Activated CD8-positive, alpha-beta T cell treated with anti-CD3 and anti-CD28 coated beads for 36 hours (primary cell): ENCODE measurements around the gene NEURL1. TPM values are rescaled to one million over a fixed set of nuclear protein-coding genes. Genes with fewer than 3 reads are reported as not detected.

Source experiments
- ATAC-seq: fragments of 200-7000 bp; cut with Tn5 transposase; one replicate; pipeline ENCODE4 v1.10.0; 2021; ENCODE audit warnings: mild to moderate bottlenecking, moderate library complexity
- CTCF ChIA-PET: fragments of 350-600 bp; sonication (Branson Sonifier 250); formaldehyde crosslinking; loops from one replicate; lab custom pipeline; 2021; ENCODE audit warnings: antibody characterized with exemption; lab: Charles Lee
- POLR2A ChIA-PET: fragments of 350-600 bp; sonication (Branson Sonifier 250); formaldehyde crosslinking; loops from one replicate; lab custom pipeline; 2021; ENCODE audit warnings: antibody characterized with exemption; lab: Charles Lee
- DNase-seq: peaks from one replicate; pipeline ENCODE4 v3.0.0-alpha.2; 2020
- H3K27ac Mint-ChIP-seq: one replicate; pipeline ENCODE4 v1.8.0; 2021; ENCODE audit warnings: mild to moderate bottlenecking, mixed read lengths
- H3K27me3 Mint-ChIP-seq: one replicate; pipeline ENCODE4 v1.8.0; 2021; ENCODE audit warnings: mixed read lengths
- H3K36me3 Mint-ChIP-seq: one replicate; pipeline ENCODE4 v1.8.0; 2021; ENCODE audit warnings: low read depth, mixed read lengths
- H3K4me1 Mint-ChIP-seq: one replicate; pipeline ENCODE4 v1.8.0; 2021; ENCODE audit warnings: low read depth, mixed read lengths
- H3K4me3 Mint-ChIP-seq: one replicate; pipeline ENCODE4 v1.8.0; 2021; ENCODE audit warnings: mild to moderate bottlenecking, moderate library complexity, mixed read lengths
- H3K9me3 Mint-ChIP-seq: one replicate; pipeline ENCODE4 v1.8.0; 2021; ENCODE audit warnings: mixed read lengths
- intact Hi-C: fragments of 100-400 bp; cut with micrococcal nuclease; formaldehyde crosslinking; loops from one replicate; pipeline ENCODE4 v1.10.0; 2022
- total RNA-seq, 2 experiments: library from RNA; stranded (reverse); gene quantifications; one replicate each; pipeline ENCODE4 v1.2.3, GENCODE V29; 2021
- TF ChIP-seq, protein P1 (sequence below): fragments of 200-600 bp; IDR thresholded peaks from one replicate; pipeline ENCODE4 v1.8.0; 2022; ENCODE audit warnings: antibody characterized with exemption, mild to moderate bottlenecking

The NEURL1 gene
- total RNA-seq, 2 experiments from 2014 or later: 1.7 to 1.9 TPM

DNA sequence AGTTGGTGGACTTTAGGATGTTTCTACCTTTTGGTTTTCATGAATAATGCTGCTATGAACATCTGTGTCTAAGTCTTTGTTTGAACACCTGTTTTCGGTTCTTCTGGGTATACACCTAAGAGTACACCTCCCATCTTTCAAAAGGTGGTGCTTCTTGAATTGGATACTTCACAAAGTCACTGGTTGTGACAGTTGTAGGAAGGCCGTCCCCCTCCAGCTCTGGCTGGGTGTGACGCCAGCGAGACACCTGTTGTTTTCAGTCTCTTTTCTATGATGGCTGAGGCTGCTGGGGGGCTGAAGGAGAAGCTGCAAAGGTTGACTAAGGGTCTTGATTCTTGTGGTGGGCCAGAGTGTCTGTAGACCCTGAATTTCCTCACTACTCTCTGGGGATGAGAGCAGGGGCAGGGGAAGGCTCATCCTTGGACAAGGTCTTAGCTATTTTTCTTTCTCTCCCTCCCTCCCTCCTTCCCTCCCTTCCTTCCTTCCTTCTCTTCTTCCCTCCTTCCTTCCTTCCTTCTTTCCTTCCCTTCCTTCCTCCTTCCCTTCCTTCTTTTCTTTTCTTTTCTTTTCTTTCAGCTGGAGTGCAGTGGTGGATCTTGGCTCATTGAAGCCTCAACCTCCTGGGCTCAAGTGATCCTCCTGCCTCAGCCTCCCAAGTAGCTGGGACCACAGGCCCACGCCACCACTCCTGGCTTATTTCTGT is 5.6 kb downstream of the NEURL1 start:
- Mint-ChIP-seq H3K27ac (no peak overlapping the region), H3K36me3 (no peaks in the 10 kb centered on the region), H3K4me3 (no peak overlapping the region), H3K9me3 (no peaks in the 10 kb centered on the region), H3K4me1 (peaks cover 19% of the 10 kb centered on the region), H3K27me3 (peaks cover 48% of the 10 kb centered on the region)
- ATAC-seq (no peak), DNase-seq (no peak)
- intact Hi-C loops: no loop called here
- TF ChIP-seq, protein P1, sequence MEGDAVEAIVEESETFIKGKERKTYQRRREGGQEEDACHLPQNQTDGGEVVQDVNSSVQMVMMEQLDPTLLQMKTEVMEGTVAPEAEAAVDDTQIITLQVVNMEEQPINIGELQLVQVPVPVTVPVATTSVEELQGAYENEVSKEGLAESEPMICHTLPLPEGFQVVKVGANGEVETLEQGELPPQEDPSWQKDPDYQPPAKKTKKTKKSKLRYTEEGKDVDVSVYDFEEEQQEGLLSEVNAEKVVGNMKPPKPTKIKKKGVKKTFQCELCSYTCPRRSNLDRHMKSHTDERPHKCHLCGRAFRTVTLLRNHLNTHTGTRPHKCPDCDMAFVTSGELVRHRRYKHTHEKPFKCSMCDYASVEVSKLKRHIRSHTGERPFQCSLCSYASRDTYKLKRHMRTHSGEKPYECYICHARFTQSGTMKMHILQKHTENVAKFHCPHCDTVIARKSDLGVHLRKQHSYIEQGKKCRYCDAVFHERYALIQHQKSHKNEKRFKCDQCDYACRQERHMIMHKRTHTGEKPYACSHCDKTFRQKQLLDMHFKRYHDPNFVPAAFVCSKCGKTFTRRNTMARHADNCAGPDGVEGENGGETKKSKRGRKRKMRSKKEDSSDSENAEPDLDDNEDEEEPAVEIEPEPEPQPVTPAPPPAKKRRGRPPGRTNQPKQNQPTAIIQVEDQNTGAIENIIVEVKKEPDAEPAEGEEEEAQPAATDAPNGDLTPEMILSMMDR: no peak
- POLR2A ChIA-PET: interaction anchor here (0.7 kb wide), 1 partner anchor 10 kb away, joined by 3 read pairs; no protein-coding TSS in a partner anchor
- CTCF ChIA-PET: interaction anchor here (0.7 to 6.4 kb wide), 5 partner anchors 9 to 65 kb away, joined by 3 to 29 read pairs (median 5); no protein-coding TSS in a partner anchor

DNA sequence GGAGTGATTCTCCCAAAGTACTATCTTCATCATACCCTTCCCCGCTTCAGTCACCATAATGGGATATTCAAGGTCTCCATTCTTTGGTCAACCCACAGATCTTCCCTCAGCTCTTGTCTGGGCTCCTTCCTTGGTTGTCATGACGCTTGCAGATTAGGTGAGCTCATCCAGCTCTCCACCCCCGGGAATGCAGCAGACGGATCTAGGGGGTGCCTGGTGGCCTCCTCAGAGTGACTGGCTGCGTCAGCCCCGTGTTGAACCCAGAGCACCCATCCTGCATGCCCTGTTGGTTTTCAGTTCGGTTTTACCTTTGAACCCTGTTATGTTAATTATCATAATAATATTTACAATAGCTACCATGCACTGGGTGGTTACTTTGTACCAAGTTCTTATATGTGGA is 6.4 kb downstream of the NEURL1 start:
- POLR2A ChIA-PET: no interaction called here
- CTCF ChIA-PET: interaction anchor here (1.3 to 6.4 kb wide), 5 partner anchors 9 to 64 kb away, joined by 3 to 29 read pairs (median 5); no protein-coding TSS in a partner anchor
- no peaks in the 10 kb centered on the region for H3K9me3 Mint-ChIP-seq

DNA sequence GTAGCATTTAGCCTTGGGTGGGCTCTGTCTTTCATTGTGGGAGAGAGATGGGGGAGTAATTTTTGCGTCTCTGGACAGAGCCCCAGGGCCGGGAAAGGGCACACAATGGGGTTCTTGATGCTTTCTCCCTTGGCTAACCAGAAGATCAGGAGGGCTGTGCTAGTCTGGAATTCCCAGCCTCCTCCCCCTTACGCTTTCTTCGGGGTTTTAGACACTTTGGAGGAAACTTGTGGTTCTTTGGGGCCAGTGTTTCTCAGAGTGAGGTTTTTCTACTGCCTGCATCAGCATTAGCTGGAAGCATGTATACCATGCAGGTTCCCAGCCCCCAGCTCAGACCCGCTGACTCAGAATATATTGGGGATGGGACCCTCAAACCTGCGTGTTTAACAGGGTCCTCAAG is 7.0 kb downstream of the NEURL1 start:
- ChIA-PET CTCF (interaction anchor here (1.3 to 6.4 kb wide), 5 partner anchors 10 to 64 kb away, joined by 3 to 29 read pairs (median 5); no protein-coding TSS in a partner anchor), POLR2A (no interaction called here)
- no peak for DNase-seq
- no peaks in the 10 kb centered on the region for H3K9me3 Mint-ChIP-seq
- no peak for ATAC-seq
- no peak overlapping the region for H3K4me3 Mint-ChIP-seq
- peaks cover 38% of the 10 kb centered on the region for H3K27me3 Mint-ChIP-seq
- H3K36me3 Mint-ChIP-seq: no peaks in the 10 kb centered on the region
- intact Hi-C loops: no loop called here
- peaks cover 23% of the 10 kb centered on the region for H3K4me1 Mint-ChIP-seq
- H3K27ac Mint-ChIP-seq: no peak overlapping the region
- TF ChIP-seq, protein P1: no peak

More for the DNA sequence above, 6.4 kb downstream of the NEURL1 start:
- Mint-ChIP-seq H3K27ac (no peak overlapping the region), H3K36me3 (no peaks in the 10 kb centered on the region), H3K27me3 (peaks cover 44% of the 10 kb centered on the region), H3K4me1 (peaks cover 23% of the 10 kb centered on the region), H3K4me3 (no peak overlapping the region)
- DNase-seq (no peak), ATAC-seq (no peak)
- TF ChIP-seq, protein P1: no peak
- intact Hi-C loops: no loop called here

DNA sequence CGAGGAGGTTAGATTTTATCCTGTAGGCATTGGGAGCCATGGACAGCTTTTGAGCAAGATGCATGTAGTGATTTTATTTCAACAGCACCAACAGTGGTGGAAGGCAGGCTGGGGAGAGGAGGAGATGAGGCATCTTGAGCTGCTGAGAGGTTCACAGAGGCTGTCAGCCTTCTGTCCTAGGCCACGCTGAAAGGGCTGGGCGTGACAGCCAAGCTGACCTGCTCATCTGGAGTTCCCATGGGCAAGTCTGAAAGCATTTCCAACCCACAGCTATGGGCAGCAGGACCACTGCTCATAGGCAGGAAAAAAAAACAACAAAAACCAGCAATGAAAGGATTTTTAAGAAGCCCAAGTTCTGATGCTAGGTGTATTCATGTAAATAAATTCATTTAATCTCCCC is 7.7 kb downstream of the NEURL1 start:
- no peak for DNase-seq
- H3K36me3 Mint-ChIP-seq: no peaks in the 10 kb centered on the region
- peaks cover 32% of the 10 kb centered on the region for H3K27me3 Mint-ChIP-seq
- H3K9me3 Mint-ChIP-seq: no peaks in the 10 kb centered on the region
- H3K27ac Mint-ChIP-seq: no peak overlapping the region
- H3K4me1 Mint-ChIP-seq: peaks cover 23% of the 10 kb centered on the region
- POLR2A ChIA-PET: no interaction called here
- TF ChIP-seq, protein P1: no peak
- intact Hi-C loops: no loop called here
- CTCF ChIA-PET: interaction anchor here (4.0 to 6.4 kb wide), 2 partner anchors 11 to 63 kb away, joined by 26 to 29 read pairs; no protein-coding TSS in a partner anchor
- ATAC-seq: no peak
- H3K4me3 Mint-ChIP-seq: no peak overlapping the region
